Loucy (cell line): ENCODE results near the gene IGF2BP3.

ENCODE experiments used
- H2AFZ ChIP-seq: fragments of 200-600 bp; sonication (generic); 2 replicates; pipeline ENCODE4 v1.6.0; 2016; ENCODE audit warnings: antibody characterized with exemption, mild to moderate bottlenecking, low read length, moderate library complexity
- H3F3A ChIP-seq: fragments of 200-600 bp; 2 replicates; pipeline ENCODE4 v1.6.0; 2016; ENCODE audit warnings: antibody characterized with exemption, low read depth, mild to moderate bottlenecking
- H3K27me3 ChIP-seq: fragments of 200-600 bp; sonication (generic); 2 replicates; pipeline ENCODE4 v1.6.1; 2014; ENCODE audit warnings: low read length, mild to moderate bottlenecking; ENCODE audit not compliant: insufficient read depth, poor library complexity, severe bottlenecking
- H3K36me3 ChIP-seq: fragments of 200-600 bp; sonication (generic); 2 replicates; pipeline ENCODE4 v1.6.1; 2016; ENCODE audit warnings: low read length; ENCODE audit not compliant: insufficient read depth
- H3K4me1 ChIP-seq: fragments of 200-600 bp; sonication (generic); 2 replicates; pipeline ENCODE4 v1.5.1; 2014; ENCODE audit warnings: low read length, mild to moderate bottlenecking; ENCODE audit not compliant: insufficient read depth, poor library complexity, severe bottlenecking
- H3K4me2 ChIP-seq: fragments of 200-600 bp; sonication (generic); 2 replicates; pipeline ENCODE4 v1.6.0; 2014; ENCODE audit warnings: antibody characterized with exemption, low read length, low read depth, mild to moderate bottlenecking; ENCODE audit not compliant: poor library complexity, severe bottlenecking
- H3K4me3 ChIP-seq: fragments of 200-600 bp; sonication (generic); 2 replicates; pipeline ENCODE4 v1.5.1; 2014; ENCODE audit warnings: low read length, mild to moderate bottlenecking, mixed read lengths; ENCODE audit not compliant: poor library complexity, severe bottlenecking
- H3K79me2 ChIP-seq: fragments of 200-600 bp; sonication (generic); 2 replicates; pipeline ENCODE4 v1.6.1; 2014; ENCODE audit warnings: low read length; ENCODE audit not compliant: insufficient read depth
- H3K9ac ChIP-seq: fragments of 200-600 bp; sonication (generic); 2 replicates; pipeline ENCODE4 v1.6.0; 2014; ENCODE audit warnings: mild to moderate bottlenecking, low read depth, low read length, moderate library complexity; ENCODE audit not compliant: poor library complexity, severe bottlenecking
- H3K9me2 ChIP-seq: fragments of 200-600 bp; sonication (generic); replicated peaks from 2 replicates; pipeline ENCODE4 v1.6.1; 2016; ENCODE audit warnings: low read depth, low read length, mixed read lengths
- H3K9me3 ChIP-seq: fragments of 200-600 bp; sonication (generic); 2 replicates; pipeline ENCODE4 v1.6.1; 2014; ENCODE audit warnings: mild to moderate bottlenecking, antibody characterized with exemption, low read length, low read depth; ENCODE audit not compliant: insufficient read depth
- H4K20me1 ChIP-seq: fragments of 200-600 bp; sonication (generic); 2 replicates; pipeline ENCODE4 v1.6.0; 2014; ENCODE audit warnings: antibody characterized with exemption, low read length, mild to moderate bottlenecking; ENCODE audit not compliant: insufficient read depth, poor library complexity, severe bottlenecking
- CTCF ChIP-seq: fragments of 200-600 bp; sonication (generic); conservative IDR thresholded peaks from 2 replicates; pipeline ENCODE4 v1.5.1; 2014; ENCODE audit warnings: mild to moderate bottlenecking, antibody characterized with exemption, low read length
- EZH2phosphoT487 ChIP-seq: fragments of 200-600 bp; IDR thresholded peaks from 2 replicates; pipeline ENCODE4 v1.6.1; 2018; ENCODE audit warnings: antibody characterized with exemption, mild to moderate bottlenecking, moderate library complexity, borderline replicate concordance

The IGF2BP3 gene

GRCh38 chr7:23337374-23337773 is 132.9 kb downstream of the IGF2BP3 start:
- Histone ChIP-seq H3K36me3 (no peaks in the 10 kb centered on the region), H3K9me2 (no peaks in the 10 kb centered on the region), H3K9me3 (no peaks in the 10 kb centered on the region), H3K4me2 (no peak overlapping the region), H3K79me2 (no peaks in the 10 kb centered on the region), H3K27me3 (no peaks in the 10 kb centered on the region), H4K20me1 (no peaks in the 10 kb centered on the region), H3F3A (no peaks in the 10 kb centered on the region), H3K4me3 (no peak overlapping the region), H3K4me1 (no peaks in the 10 kb centered on the region), H3K9ac (no peak overlapping the region), H2AFZ (no peak overlapping the region)
- no peak for TF ChIP-seq CTCF
- TF ChIP-seq EZH2phosphoT487, result no peak

- no peaks in the 10 kb centered on the region for H3K4me1 ChIP-seq
- no peaks in the 10 kb centered on the region for H4K20me1 ChIP-seq
- no peaks in the 10 kb centered on the region for H3K79me2 ChIP-seq
- H3K9ac ChIP-seq, result no peak overlapping the region
- H3K27me3 ChIP-seq, result no peaks in the 10 kb centered on the region
- no peak overlapping the region for H3K4me2 ChIP-seq
- no peak overlapping the region for H2AFZ ChIP-seq
- H3K4me3 ChIP-seq, result no peak overlapping the region
- no peaks in the 10 kb centered on the region for H3K36me3 ChIP-seq
- no peaks in the 10 kb centered on the region for H3K9me3 ChIP-seq
- H3K9me2 ChIP-seq, result no peaks in the 10 kb centered on the region
- no peaks in the 10 kb centered on the region for H3F3A ChIP-seq
- TF ChIP-seq CTCF, result no peak
- no peak for TF ChIP-seq EZH2phosphoT487
Observed at GRCh38 chr7:23336799-23337283, 133.4 kb downstream of the IGF2BP3 start.

GRCh38 chr7:23336086-23336485 is 134.2 kb downstream of the IGF2BP3 start:
- Histone ChIP-seq H3K36me3 (no peaks in the 10 kb centered on the region), H3K9ac (no peak overlapping the region), H3K27me3 (no peaks in the 10 kb centered on the region), H3F3A (no peaks in the 10 kb centered on the region), H3K4me3 (no peak overlapping the region), H3K4me2 (no peak overlapping the region), H3K4me1 (no peaks in the 10 kb centered on the region), H2AFZ (0 out of 2 replicates have a peak overlapping the region, but pooled peaks have one; percentile 41), H4K20me1 (no peaks in the 10 kb centered on the region), H3K9me3 (no peaks in the 10 kb centered on the region), H3K9me2 (no peaks in the 10 kb centered on the region), H3K79me2 (no peaks in the 10 kb centered on the region)
- TF ChIP-seq CTCF (no peak), EZH2phosphoT487 (no peak)
